AG09309 (cell line): Measurements from ENCODE around the gene PPP2R5A.
A peak's percentile ranks its signal among the peaks of the same experiment; 100 is the strongest.
"Not testable (repeated sequence)": the region's sequence is repeated elsewhere in the genome, so short reads cannot be mapped to it uniquely, and the experiment has no call there.

Experiments
- DNase-seq: peaks from one replicate; pipeline ENCODE4 v3.0.0-alpha.2; 2010; ENCODE audit warnings: low read depth
- H3K4me3 ChIP-seq: 2 replicates; pipeline ENCODE4 v1.5.1; 2011; ENCODE audit warnings: mild to moderate bottlenecking, low read depth, low read length, moderate library complexity; ENCODE audit not compliant: control insufficient read depth
- TF ChIP-seq, protein P1 (sequence below): IDR thresholded peaks from 2 replicates; pipeline ENCODE4 v1.5.1; 2011; ENCODE audit warnings: mild to moderate bottlenecking, low read depth, low read length, inconsistent platforms; ENCODE audit not compliant: insufficient read depth, control insufficient read depth; ENCODE audit errors: missing control alignments

Gene PPP2R5A

DNA sequence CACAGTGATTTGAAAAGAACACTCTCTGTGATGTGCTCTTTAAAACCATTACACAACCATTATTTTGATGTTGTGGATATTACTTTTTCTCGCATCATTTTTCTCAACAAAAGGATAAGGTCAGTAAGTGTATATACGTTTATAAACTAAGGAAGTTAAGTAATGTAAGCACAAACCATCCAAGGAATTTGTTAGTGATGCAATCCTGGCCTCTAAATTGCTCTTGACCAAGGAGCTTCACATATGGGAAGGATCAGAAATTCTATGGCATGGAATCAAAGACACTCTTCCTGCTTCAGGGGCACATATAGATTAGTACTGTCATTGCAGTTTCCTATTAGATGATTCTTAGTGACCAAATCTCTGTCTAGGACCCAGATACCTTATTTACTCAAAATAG, 3.6 kb upstream of the PPP2R5A start:
- H3K4me3 ChIP-seq = no peak overlapping the region
- TF ChIP-seq, protein P1, sequence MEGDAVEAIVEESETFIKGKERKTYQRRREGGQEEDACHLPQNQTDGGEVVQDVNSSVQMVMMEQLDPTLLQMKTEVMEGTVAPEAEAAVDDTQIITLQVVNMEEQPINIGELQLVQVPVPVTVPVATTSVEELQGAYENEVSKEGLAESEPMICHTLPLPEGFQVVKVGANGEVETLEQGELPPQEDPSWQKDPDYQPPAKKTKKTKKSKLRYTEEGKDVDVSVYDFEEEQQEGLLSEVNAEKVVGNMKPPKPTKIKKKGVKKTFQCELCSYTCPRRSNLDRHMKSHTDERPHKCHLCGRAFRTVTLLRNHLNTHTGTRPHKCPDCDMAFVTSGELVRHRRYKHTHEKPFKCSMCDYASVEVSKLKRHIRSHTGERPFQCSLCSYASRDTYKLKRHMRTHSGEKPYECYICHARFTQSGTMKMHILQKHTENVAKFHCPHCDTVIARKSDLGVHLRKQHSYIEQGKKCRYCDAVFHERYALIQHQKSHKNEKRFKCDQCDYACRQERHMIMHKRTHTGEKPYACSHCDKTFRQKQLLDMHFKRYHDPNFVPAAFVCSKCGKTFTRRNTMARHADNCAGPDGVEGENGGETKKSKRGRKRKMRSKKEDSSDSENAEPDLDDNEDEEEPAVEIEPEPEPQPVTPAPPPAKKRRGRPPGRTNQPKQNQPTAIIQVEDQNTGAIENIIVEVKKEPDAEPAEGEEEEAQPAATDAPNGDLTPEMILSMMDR = no peak
- no peak for DNase-seq

DNA sequence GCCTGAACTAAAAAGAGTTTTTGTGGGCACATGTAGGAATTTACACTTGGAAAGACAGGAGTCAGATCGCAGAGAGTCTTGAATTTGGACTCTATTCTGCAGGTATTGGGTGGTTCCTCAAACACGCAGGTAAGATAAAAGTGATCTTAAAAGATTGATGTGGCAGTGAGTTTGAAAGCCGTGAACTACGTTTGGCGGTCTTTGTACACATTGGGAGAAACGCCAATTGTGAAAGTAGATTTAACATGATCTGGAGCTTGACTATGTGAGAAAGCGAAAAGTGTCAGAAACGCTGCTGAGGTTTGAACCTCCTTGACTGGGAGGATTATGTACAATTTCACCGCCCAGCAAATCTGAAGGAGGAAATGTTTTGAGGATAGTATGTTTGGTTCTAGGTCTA, 1.5 kb upstream of the PPP2R5A start:
- no peak overlapping the region for H3K4me3 ChIP-seq
- DNase-seq = no peak
- TF ChIP-seq, protein P1 = no peak

DNA sequence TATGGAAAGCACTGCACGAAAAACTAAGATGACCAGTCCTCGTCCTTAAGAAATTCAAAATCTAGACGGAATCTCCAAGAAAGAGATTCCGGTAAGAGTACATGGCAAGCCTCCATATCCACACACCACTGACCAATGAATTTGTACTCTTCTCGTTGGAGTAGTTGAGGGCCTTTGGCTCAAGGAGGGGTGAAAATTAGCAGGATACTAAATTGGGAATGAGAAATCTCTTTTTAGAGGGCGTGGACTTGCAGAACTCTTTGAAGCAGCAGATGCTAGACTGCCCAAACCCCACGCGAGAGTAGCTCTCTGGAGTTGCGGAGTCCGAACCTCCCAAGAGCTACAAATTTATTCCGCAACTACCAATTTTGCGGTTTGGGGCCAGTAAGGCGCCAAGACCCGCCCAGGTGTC, 872 bp upstream of the PPP2R5A start:
- no peak for DNase-seq
- H3K4me3 ChIP-seq = peak overlapping the region; percentile 80
- TF ChIP-seq, protein P1 = no peak

DNA sequence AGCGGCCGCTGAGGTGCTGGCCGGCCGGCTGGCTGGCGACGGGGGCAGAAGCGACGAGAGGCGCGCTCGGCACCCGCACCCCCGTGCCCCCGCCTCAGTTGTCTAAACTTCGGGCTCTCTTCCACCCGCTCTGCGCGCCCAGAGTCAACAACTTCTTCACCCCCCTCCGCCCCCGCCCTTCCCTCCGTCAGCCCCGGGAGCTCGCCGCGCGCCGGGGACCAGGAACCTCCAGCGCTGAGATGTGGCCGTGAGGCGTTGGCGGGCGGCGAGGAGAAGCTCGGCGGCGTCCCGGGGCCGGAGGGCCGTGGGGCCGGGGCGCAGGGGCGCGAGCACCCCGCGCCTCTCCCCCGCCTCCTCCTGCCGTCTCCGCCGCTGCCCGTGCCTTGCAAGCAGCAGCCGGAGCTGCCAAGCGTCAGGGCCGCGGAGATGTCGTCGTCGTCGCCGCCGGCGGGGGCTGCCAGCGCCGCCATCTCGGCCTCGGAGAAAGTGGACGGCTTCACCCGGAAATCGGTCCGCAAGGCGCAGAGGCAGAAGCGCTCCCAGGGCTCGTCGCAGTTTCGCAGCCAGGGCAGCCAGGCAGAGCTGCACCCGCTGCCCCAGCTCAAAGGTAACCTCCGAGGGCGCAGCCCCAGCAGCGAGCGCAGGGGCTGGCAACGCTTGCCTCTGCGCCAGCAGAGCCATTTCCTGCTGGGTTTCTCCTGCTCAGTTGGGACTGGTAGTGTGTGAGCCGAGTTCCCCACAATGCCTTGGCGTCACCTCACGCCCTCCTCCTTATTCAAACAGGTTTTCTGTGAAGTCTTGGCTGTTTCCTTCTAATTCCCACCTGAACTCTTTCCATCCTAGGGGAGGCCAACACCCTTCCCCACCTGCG, 710 bp downstream of the PPP2R5A start:
- TF ChIP-seq, protein P1 = no peak
- no peak for DNase-seq
- peak overlapping the region; percentile 62 for H3K4me3 ChIP-seq

GRCh38 chr1:212286556-212287131, 1.4 kb downstream of the PPP2R5A start:
- H3K4me3 ChIP-seq = peak overlapping the region; percentile 62
- DNase-seq = no peak
- TF ChIP-seq, protein P1 = no peak

DNA sequence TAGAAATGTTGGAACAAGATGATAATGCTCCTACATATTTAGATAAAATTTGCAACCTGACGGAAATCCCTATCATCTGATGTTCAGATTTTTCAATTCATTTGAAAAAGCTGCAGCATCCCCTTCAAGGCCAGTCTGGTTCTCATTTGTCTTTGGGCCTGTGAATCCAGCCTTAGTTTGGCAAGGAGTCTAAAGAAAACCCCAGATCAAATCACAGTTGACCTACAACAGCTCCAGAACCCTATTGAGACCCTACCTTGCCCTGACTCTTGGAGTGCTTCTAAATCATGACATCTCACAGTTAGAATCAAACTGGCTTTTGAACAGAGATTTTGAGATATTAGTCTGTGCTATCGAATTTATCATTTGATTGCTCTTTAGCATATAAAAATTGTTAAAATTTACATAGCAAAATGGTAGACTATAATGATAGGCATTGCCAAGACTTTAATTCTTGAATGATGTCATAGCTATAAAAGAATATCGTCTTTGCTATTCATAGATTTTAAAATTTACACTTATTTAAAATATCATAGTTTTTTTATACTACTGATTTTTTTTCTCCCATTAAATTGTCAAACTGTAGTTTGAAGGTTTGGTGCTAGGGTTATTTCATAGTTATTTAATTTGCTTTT, 2.2 kb downstream of the PPP2R5A start:
- TF ChIP-seq, protein P1 = no peak
- peak overlapping the region; percentile 21 for H3K4me3 ChIP-seq
- no peak for DNase-seq

DNA sequence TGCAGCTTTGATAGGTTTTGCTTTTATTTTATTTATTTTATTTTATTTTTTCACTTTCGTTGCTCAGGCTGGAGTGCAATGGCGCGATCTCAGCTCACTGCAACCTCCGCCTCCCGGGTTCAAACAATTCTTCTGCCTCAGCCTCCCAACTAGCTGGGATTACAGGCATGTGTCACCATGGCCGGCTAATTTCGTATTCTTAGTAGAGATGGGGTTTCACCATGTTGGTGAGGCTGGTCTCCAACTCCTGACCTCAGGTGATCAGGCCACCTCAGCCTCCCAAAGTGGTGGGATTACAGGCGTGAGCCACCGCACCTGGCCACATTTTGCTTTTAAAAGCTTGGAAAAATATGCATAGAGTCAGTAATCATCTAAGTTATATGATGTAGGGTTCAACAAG, 2.8 kb downstream of the PPP2R5A start:
- not testable (repeated sequence) for H3K4me3 ChIP-seq

More for the DNA sequence above, 2.8 kb downstream of the PPP2R5A start:
- DNase-seq = not testable (repeated sequence)
